ENCODE results near the gene RBM24. TPM values are rescaled to one million over a fixed set of nuclear protein-coding genes. Genes with fewer than 3 reads are reported as not detected.

The RBM24 gene
- total RNA-seq, result 10 to 100 TPM; 10.9 to 25.5 (median 20.9) TPM

GRCh38 chr6:17281100-17281496 is at the start of gene RBM24:
Gene RBM24, plus strand, starts transcription at chr6:17281361. Its CDS starts 221 bp downstream, at chr6:17281582.
- DNase-seq (ENCODE audit: extremely low spot score), result no peak
- no peaks in the 10 kb centered on the region for H3K36me3 ChIP-seq
- WGBS, result 3% methylated on average over 11 of the region's 46 CpGs
- H3K4me1 ChIP-seq, result peaks cover 10 to 78% (median 65%) of the 10 kb centered on the region in 4 donors
- intact Hi-C loops (cut with DNase I), result loop anchor here (5.0 kb wide), 2 partner anchors 111 to 301 kb away; partner anchors contain the start of gene CAP2
- H3K27ac ChIP-seq (replicated peaks in 1 of 4), result peak within 1 kb of the TSS; percentile 96 to 99 (median 96)
- H3K9me3 ChIP-seq, result no peaks in the 10 kb centered on the region
- no peaks in the 10 kb centered on the region for H3K27me3 ChIP-seq
- TF ChIP-seq, protein P1, sequence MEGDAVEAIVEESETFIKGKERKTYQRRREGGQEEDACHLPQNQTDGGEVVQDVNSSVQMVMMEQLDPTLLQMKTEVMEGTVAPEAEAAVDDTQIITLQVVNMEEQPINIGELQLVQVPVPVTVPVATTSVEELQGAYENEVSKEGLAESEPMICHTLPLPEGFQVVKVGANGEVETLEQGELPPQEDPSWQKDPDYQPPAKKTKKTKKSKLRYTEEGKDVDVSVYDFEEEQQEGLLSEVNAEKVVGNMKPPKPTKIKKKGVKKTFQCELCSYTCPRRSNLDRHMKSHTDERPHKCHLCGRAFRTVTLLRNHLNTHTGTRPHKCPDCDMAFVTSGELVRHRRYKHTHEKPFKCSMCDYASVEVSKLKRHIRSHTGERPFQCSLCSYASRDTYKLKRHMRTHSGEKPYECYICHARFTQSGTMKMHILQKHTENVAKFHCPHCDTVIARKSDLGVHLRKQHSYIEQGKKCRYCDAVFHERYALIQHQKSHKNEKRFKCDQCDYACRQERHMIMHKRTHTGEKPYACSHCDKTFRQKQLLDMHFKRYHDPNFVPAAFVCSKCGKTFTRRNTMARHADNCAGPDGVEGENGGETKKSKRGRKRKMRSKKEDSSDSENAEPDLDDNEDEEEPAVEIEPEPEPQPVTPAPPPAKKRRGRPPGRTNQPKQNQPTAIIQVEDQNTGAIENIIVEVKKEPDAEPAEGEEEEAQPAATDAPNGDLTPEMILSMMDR (IDR thresholded peaks at IDR 0.05), result peak in 1 of 3 experiments; percentile 38
- TF ChIP-seq EP300 (IDR thresholded peaks at IDR 0.05), result no peak
- TF ChIP-seq POLR2A (IDR thresholded peaks at IDR 0.05; ENCODE audit: low read depth), result peak; percentile 8
- no peak for TF ChIP-seq POLR2AphosphoS5 (IDR thresholded peaks at IDR 0.05)
- H3K4me3 ChIP-seq, result peak within 1 kb of the TSS; percentile 76 to 93 (median 90)

- no peaks in the 10 kb centered on the region for H3K27me3 ChIP-seq
- H3K4me1 ChIP-seq, result no peaks in the 10 kb centered on the region
- H3K4me3 ChIP-seq, result no peak overlapping the region
- no peaks in the 10 kb centered on the region for H3K9me3 ChIP-seq
- DNase-seq (ENCODE audit: extremely low spot score), result no peak
- H3K27ac ChIP-seq (replicated peaks in 1 of 4), result no peak overlapping the region
- intact Hi-C loops (cut with DNase I), result no loop called here
- no peaks in the 10 kb centered on the region for H3K36me3 ChIP-seq
- WGBS, result 91% methylated on average over 2 of the region's 2 CpGs
- TF ChIP-seq POLR2A (IDR thresholded peaks at IDR 0.05; ENCODE audit: low read depth) (no peak), EP300 (IDR thresholded peaks at IDR 0.05) (no peak), POLR2AphosphoS5 (IDR thresholded peaks at IDR 0.05) (no peak)
- TF ChIP-seq, protein P1 (IDR thresholded peaks at IDR 0.05), result no peak
Observed at GRCh38 chr6:17233531-17233930, 47.6 kb upstream of the RBM24 start.

GRCh38 chr6:17237246-17237645 is 43.9 kb upstream of the RBM24 start:
- 93% methylated on average over 2 of the region's 2 CpGs for WGBS
- Histone ChIP-seq H3K27me3 (no peaks in the 10 kb centered on the region), H3K9me3 (peaks cover 0 to 7% (median 0%) of the 10 kb centered on the region in 4 donors), H3K27ac (replicated peaks in 1 of 4) (no peak overlapping the region), H3K36me3 (no peaks in the 10 kb centered on the region), H3K4me1 (no peaks in the 10 kb centered on the region), H3K4me3 (no peak overlapping the region)
- TF ChIP-seq POLR2A (IDR thresholded peaks at IDR 0.05; ENCODE audit: low read depth) (no peak), POLR2AphosphoS5 (IDR thresholded peaks at IDR 0.05) (no peak), EP300 (IDR thresholded peaks at IDR 0.05) (no peak)
- TF ChIP-seq, protein P1 (IDR thresholded peaks at IDR 0.05), result no peak
- no peak for DNase-seq (ENCODE audit: extremely low spot score)
- intact Hi-C loops (cut with DNase I), result no loop called here

GRCh38 chr6:17239260-17239659 is 41.9 kb upstream of the RBM24 start:
- H3K4me1 ChIP-seq, result no peaks in the 10 kb centered on the region
- TF ChIP-seq, protein P1 (IDR thresholded peaks at IDR 0.05), result no peak
- no peak for TF ChIP-seq EP300 (IDR thresholded peaks at IDR 0.05)
- TF ChIP-seq POLR2AphosphoS5 (IDR thresholded peaks at IDR 0.05), result no peak
- no peak for TF ChIP-seq POLR2A (IDR thresholded peaks at IDR 0.05; ENCODE audit: low read depth)
- H3K27ac ChIP-seq (replicated peaks in 1 of 4), result no peak overlapping the region
- DNase-seq (ENCODE audit: extremely low spot score), result no peak
- no peaks in the 10 kb centered on the region for H3K27me3 ChIP-seq
- H3K36me3 ChIP-seq, result no peaks in the 10 kb centered on the region
- no peak overlapping the region for H3K4me3 ChIP-seq
- WGBS, result 89% methylated on average over 4 of the region's 4 CpGs
- peaks cover 0 to 7% (median 0%) of the 10 kb centered on the region in 4 donors for H3K9me3 ChIP-seq
- intact Hi-C loops (cut with DNase I), result no loop called here
